Activated CD4-positive, alpha-beta T cell treated with anti-CD3 and anti-CD28 coated beads for 1 hour (primary cell): ENCODE results near the gene SEC24B.

Experiments
- DNase-seq: peaks from one replicate; pipeline ENCODE4 v3.0.0-alpha.2; 2020

SEC24B gene

GRCh38 chr4:109433205-109434006 lies at the start of gene SEC24B:
Gene SEC24B (plus strand): TSS chr4:109433815. CDS start chr4:109433870, 55 bp downstream.
- DNase-seq: peak; percentile 83

- no peak for DNase-seq
These were observed 49.8 kb upstream of the SEC24B start for GRCh38 chr4:109383823-109384222.

DNA sequence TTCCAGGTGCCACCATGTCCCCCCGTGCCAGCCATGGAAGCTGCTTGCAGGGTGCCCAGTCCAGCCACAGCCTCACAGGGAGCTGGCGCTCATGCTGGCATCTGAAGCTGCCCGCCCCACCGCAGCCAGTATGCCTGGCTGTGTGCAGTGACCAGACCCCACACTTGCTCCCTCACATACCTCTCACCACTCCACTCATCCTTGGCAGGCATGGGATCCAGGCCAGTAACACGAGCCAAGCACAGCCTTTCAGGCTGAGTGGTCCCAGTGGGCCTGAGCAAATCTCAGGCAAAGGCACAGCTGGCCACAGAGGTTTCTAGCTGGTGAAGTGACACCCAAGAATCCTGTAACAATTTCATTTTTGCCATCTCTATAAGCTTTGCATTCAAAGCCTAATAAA lies 48.4 kb upstream of the SEC24B start:
- no peak for DNase-seq

GRCh38 chr4:109389369-109390114 lies 44.1 kb upstream of the SEC24B start:
- no peak for DNase-seq

DNA sequence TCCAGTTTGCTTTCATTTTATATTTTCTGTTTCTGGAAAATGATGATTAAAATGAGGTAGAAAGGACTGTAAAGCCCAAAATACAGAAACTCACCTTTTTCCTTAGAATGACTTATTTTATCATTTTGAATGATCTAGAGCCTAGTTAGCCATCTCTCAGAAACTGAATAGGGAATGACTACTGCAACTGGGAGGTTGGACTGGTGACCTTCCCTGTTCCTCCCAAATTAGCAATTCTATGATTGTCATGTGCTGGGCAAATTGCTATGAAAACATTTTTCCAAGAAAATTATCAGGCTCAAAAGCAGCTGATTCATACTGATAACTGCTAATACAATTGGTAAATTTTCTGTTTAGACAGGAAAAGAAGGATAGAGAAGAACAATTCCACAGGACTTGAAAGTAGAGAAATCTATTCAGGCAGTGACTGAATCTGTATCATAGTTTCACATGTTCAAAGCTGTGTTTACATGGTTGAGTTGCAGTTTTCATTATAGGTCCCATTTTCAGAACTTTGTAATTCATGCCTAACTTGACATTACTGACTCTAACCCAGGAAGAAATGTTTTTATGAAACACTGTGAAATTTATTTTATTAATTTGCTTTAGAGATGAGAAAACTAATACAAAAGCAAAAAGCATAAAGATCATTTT lies 43.4 kb upstream of the SEC24B start:
- DNase-seq: no peak

- DNase-seq: no peak
These were observed 37.9 kb upstream of the SEC24B start for GRCh38 chr4:109395694-109396093.

GRCh38 chr4:109398928-109399327 lies 34.7 kb upstream of the SEC24B start:
- DNase-seq: no peak

DNA sequence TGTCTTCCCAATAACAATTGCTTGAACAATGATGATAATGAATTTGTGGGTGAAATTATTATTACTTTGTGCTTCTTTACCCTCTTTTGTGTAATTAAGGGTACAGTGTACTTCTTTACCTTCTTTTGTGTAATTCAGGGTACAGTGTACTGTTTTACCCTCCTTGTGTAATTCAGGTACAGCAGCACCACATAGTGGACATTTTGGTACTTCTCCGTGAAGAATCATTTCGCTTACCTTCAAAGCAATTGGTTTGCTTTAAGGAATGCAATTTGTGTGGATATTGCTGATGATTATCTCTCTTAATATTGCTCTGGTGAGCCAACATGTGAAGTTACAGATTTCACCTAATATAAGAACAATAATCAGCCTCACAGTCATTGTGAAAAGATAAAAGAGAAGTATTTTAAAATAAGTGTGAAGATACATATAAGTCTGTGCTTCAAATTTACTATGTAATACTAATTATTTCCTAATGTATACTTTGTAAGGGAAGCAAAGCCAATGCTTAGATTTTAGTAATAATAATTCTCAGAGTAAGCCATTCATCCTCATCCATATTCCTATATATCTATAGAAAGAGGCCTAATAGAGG lies 27.2 kb upstream of the SEC24B start:
- no peak for DNase-seq

GRCh38 chr4:109407027-109407737 lies 26.4 kb upstream of the SEC24B start:
- DNase-seq: no peak

DNA sequence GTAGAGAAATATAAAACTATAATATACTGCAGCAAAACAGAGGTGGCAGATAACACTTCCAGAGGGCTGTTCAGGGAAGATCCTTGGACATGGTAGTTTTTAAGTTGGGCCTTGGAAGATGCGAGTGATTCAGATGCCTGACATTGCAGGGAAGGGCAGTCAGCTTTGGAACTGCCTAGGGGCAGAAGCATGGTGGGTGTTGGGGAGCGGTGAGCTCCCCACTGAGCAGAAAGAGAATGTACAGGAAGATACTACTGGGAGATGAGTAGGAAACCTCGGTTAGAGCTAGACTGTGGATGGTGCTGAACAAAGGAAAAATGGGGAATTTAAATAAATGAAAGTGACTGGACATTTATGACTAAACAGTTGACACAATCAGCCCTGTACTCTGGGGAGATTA lies 24.9 kb upstream of the SEC24B start:
- DNase-seq: no peak

GRCh38 chr4:109410226-109410625 lies 23.4 kb upstream of the SEC24B start:
- DNase-seq: no peak

DNA sequence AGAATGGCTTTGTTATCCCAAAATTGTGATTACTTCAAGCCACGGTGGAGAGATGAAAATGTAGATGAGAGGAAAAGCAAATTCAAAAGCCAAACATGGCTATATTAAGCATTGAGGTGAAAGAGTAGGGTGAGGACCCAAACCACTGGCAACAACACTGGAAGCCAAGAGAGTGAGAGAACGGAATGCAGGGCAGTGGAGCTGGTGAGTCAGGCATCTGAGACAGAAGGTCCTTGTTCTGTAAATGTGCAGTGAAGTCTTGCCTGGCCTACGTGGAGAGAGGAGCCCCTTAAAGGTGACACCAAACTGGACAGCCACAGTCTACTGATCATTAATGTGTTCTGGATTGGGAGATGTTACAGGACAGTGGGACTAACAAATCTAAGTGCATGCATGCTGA lies 22.8 kb upstream of the SEC24B start:
- no peak for DNase-seq

GRCh38 chr4:109411964-109412363 lies 21.7 kb upstream of the SEC24B start:
- DNase-seq: no peak

- no peak for DNase-seq
These were observed 20.8 kb upstream of the SEC24B start for GRCh38 chr4:109412776-109413175.

GRCh38 chr4:109414938-109415337 lies 18.7 kb upstream of the SEC24B start:
- DNase-seq: no peak

DNA sequence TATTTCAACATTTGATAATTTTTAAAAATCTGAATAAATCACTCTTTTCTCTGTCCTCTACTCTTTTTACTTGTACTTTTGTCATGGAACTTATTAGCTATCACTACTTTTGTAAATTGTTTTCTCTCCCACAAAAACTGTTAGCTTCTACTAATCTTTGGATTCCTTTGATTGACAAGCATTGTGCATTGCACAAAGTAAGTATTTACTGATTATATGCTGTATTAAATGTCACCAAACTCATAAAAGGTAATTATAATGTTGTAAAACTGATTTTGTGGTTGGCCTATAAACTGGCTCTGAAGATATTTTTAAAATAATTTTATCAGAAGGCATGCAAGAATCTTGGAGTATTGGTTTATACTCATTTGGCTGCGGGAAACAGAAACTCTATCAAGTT lies 15.0 kb upstream of the SEC24B start:
- DNase-seq: no peak

DNA sequence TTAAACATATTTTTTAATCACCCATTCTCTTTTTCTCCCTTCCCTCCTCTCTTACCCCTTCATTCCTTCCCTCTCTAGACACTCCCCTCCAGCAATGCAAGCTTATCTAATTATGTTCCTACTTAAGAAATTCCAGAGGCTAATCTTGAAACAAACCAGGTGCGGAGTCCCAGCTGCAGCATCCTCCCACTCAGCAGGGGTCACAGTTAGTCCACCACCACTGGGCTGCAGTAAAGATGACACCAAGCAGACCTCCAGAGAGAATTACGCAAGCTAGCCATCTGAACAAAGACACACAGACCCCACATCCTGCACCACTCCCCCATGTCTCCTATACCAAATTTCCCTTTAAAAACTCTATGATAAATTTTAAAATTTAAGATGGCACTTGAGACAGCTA lies 13.9 kb upstream of the SEC24B start:
- no peak for DNase-seq

- no peak for DNase-seq
These were observed 9.3 kb upstream of the SEC24B start for GRCh38 chr4:109424093-109424841.

DNA sequence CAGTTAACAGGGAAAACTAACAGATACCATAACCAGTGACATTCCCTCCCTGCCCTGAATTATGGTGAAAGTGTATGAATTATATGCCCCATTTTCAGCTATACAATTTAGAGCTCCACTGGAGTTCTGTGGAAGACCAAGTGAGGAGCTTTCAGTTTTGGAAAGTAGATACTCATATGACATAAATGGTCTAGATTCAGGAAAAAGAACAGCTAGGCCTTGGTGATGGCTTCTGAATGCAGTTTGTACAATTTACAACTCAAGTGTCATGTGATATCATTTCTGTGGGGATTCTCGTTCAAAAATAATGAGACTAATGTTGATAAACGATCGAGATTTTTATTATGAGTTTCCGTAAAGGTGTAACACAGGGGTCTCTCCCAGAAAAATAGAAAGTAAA lies 8.2 kb upstream of the SEC24B start:
- DNase-seq: no peak

- DNase-seq: no peak
These were observed 4.1 kb upstream of the SEC24B start for GRCh38 chr4:109429545-109429944.

DNA sequence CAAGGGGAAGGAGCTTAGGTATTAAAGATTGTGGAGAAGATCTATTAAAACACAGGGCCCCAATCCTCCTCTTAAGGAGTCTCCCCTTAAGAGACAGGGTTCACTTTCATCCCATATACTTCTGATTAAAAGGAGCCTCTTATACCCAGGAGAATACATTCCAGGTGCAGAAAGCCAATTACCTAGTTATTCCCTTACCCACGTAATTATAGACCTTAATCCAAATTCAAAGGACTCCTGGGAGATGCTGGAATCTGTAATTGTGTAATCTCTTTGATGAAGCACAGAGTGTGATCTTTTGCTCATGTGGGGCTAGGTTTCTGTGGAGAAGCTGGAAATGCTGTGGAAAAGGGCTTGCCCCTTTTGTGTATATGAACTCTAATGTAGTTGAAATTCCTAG lies 1.4 kb upstream of the SEC24B start:
- no peak for DNase-seq

- DNase-seq: no peak
These were observed 919 bp upstream of the SEC24B start for GRCh38 chr4:109432696-109433095.
